ENCODE measurements around the gene NOP16.

DNA sequence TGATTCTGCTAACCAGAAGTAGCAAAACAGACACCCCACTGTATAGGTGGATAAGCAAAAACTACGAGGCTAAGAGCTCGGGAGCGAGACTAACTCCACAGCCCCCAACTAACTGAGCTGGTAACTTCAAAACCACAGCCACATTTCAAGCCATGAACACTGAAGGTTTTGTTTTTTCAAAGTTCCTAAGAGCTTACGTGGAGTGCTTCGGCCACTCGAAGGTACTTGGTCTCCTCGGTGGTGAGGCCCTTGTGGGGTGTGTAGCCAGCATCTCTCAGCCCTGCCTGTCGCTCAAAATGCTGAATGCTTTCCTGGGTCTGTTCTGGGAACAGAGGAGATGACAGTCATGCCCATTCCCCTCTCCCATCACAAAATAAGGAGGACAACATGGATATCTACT lies 38.0 kb downstream of the NOP16 start:
- TF ChIP-seq, protein P1, sequence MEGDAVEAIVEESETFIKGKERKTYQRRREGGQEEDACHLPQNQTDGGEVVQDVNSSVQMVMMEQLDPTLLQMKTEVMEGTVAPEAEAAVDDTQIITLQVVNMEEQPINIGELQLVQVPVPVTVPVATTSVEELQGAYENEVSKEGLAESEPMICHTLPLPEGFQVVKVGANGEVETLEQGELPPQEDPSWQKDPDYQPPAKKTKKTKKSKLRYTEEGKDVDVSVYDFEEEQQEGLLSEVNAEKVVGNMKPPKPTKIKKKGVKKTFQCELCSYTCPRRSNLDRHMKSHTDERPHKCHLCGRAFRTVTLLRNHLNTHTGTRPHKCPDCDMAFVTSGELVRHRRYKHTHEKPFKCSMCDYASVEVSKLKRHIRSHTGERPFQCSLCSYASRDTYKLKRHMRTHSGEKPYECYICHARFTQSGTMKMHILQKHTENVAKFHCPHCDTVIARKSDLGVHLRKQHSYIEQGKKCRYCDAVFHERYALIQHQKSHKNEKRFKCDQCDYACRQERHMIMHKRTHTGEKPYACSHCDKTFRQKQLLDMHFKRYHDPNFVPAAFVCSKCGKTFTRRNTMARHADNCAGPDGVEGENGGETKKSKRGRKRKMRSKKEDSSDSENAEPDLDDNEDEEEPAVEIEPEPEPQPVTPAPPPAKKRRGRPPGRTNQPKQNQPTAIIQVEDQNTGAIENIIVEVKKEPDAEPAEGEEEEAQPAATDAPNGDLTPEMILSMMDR (IDR thresholded peaks at IDR 0.05): no peak
- TF ChIP-seq POLR2A (IDR thresholded peaks at IDR 0.05): no peak

Data from lower leg skin (tissue), 3 donors.